Body of pancreas (tissue), 4 donors: ENCODE data around the gene HDAC3.

ENCODE experiments used
- CTCF ChIP-seq, 7 experiments: fragments of 450-650 bp in 4 of 7; fragments of 200-600 bp in 3 of 7; sonication (generic) in 3 of 7; IDR thresholded peaks; one replicate each; pipeline ENCODE4 v1.5.1; 2016 to 2019; ENCODE audit warnings: antibody characterized with exemption in 7 of 7
- POLR2A ChIP-seq, 3 donors: fragments of 450-650 bp; IDR thresholded peaks; one replicate each; pipeline ENCODE4 v1.6.1; 2016; ENCODE audit warnings: antibody characterized with exemption in 3 of 3, mild to moderate bottlenecking in 2 of 3

GRCh38 chr5:141598391-141599345 is 38.0 kb downstream of the HDAC3 start:
- no peak for TF ChIP-seq CTCF (IDR thresholded peaks at IDR 0.05)
- TF ChIP-seq POLR2A (IDR thresholded peaks at IDR 0.05): no peak
